Measurements from ENCODE around the gene FAM149A.

The FAM149A gene

GRCh38 chr4:186134861-186135260 is 30.4 kb downstream of the FAM149A start:
- CTCF ChIA-PET, result interaction anchor here (4.7 kb wide), 1 partner anchor 67 kb away, joined by 30 read pairs; the partner anchor contains the start of gene TLR3
- Histone ChIP-seq H3K4me3 (ENCODE audit: low read depth, low read length) (no peak overlapping the region), H3K9me3 (ENCODE audit: control insufficient read depth, insufficient read depth, low read depth, low read length) (no peaks in the 10 kb centered on the region), H3K4me1 (ENCODE audit: control insufficient read depth, insufficient read depth, low read length) (no peaks in the 10 kb centered on the region), H3K27ac (ENCODE audit: extremely low read depth, low read depth, low read length) (no peak overlapping the region), H3K36me3 (ENCODE audit: control insufficient read depth in 2 of 2, insufficient read depth in 1 of 2, low read length in 2 of 2) (no peaks in the 10 kb centered on the region)
- TF ChIP-seq ZBTB10 (tag by site-specific recombination; IDR thresholded peaks at IDR 0.05) (no peak), GLI4 (tag by site-specific recombination; IDR thresholded peaks at IDR 0.05) (no peak), ZNF677 (tag by site-specific recombination; IDR thresholded peaks at IDR 0.05) (no peak), PATZ1 (tag by site-specific recombination; IDR thresholded peaks at IDR 0.05) (no peak), ZNF624 (tag by site-specific recombination; IDR thresholded peaks at IDR 0.05) (no peak), ZNF10 (tag by site-specific recombination; IDR thresholded peaks at IDR 0.05) (no peak), ZNF664 (tag by site-specific recombination; IDR thresholded peaks at IDR 0.05) (no peak)
- POLR2A ChIA-PET, result no interaction called here

GRCh38 chr4:186137196-186137794 is 32.8 kb downstream of the FAM149A start:
- no peaks in the 10 kb centered on the region for H3K4me1 ChIP-seq (ENCODE audit: control insufficient read depth, insufficient read depth, low read length)
- CTCF ChIA-PET, result interaction anchor here (0.6 to 4.7 kb wide), 27 partner anchors 9 to 1650 kb away, joined by 3 to 30 read pairs (median 3); partner anchors contain the start of gene TLR3
- no peaks in the 10 kb centered on the region for H3K36me3 ChIP-seq (ENCODE audit: control insufficient read depth in 2 of 2, insufficient read depth in 1 of 2, low read length in 2 of 2)
- H3K4me3 ChIP-seq (ENCODE audit: low read depth, low read length), result no peak overlapping the region
- TF ChIP-seq WT1 (tag by site-specific recombination; IDR thresholded peaks at IDR 0.05) (no peak), ZNF362 (tag by site-specific recombination; IDR thresholded peaks at IDR 0.05) (peak; percentile 39; the same call in 1 of the 2 replicates), ZNF654 (tag by site-specific recombination; IDR thresholded peaks at IDR 0.05; ENCODE audit: low read depth) (peak; percentile 68)
- no peaks in the 10 kb centered on the region for H3K9me3 ChIP-seq (ENCODE audit: control insufficient read depth, insufficient read depth, low read depth, low read length)
- POLR2A ChIA-PET, result interaction anchor here (0.7 kb wide), 1 partner anchor 38 kb away, joined by 3 read pairs; no protein-coding TSS in a partner anchor
- no peak overlapping the region for H3K27ac ChIP-seq (ENCODE audit: extremely low read depth, low read depth, low read length)

- ChIA-PET CTCF (interaction anchor here (0.6 to 0.7 kb wide), 2 partner anchors 66 to 1556 kb away, joined by 3 read pairs; no protein-coding TSS in a partner anchor), POLR2A (no interaction called here)
- H3K9me3 ChIP-seq (ENCODE audit: control insufficient read depth, insufficient read depth, low read depth, low read length), result no peaks in the 10 kb centered on the region
- H3K4me3 ChIP-seq (ENCODE audit: low read depth, low read length), result peak overlapping the region; percentile 56
- H3K4me1 ChIP-seq (ENCODE audit: control insufficient read depth, insufficient read depth, low read length), result 0 out of 2 replicates have a peak, but pooled peaks cover 2% of the 10 kb centered on the region
- no peaks in the 10 kb centered on the region for H3K36me3 ChIP-seq (ENCODE audit: control insufficient read depth in 2 of 2, insufficient read depth in 1 of 2, low read length in 2 of 2)
- H3K27ac ChIP-seq (ENCODE audit: extremely low read depth, low read depth, low read length), result peak overlapping the region; percentile 37; the same call in 1 of the 2 replicates
- TF ChIP-seq ZBTB44 (tag by site-specific recombination; IDR thresholded peaks at IDR 0.05) (0 out of 2 replicates have a peak, but pooled peaks have one; percentile 38), ZNF16 (tag by site-specific recombination; IDR thresholded peaks at IDR 0.05; ENCODE audit: low read depth) (no peak), ZBTB8A (tag by site-specific recombination; IDR thresholded peaks at IDR 0.05) (peak; percentile 13; the same call in 1 of the 2 replicates), AEBP2 (tag by site-specific recombination; IDR thresholded peaks at IDR 0.05; ENCODE audit: borderline replicate concordance) (no peak), ZBTB17 (tag by site-specific recombination; IDR thresholded peaks at IDR 0.05) (no peak), SP2 (tag by site-specific recombination; IDR thresholded peaks at IDR 0.05) (no peak), YY2 (tag by site-specific recombination; IDR thresholded peaks at IDR 0.05) (no peak), ZNF514 (tag by site-specific recombination; IDR thresholded peaks at IDR 0.05) (no peak), ZNF629 (tag by site-specific recombination; IDR thresholded peaks at IDR 0.05) (no peak), ZNF658 (tag by site-specific recombination; IDR thresholded peaks at IDR 0.05) (no peak), ZBTB20 (tag by site-specific recombination; IDR thresholded peaks at IDR 0.05) (peak; percentile 71)
Observed at GRCh38 chr4:186144198-186144945, 39.9 kb downstream of the FAM149A start.

Data from HEK293 (cell line).